ENCODE measurements around the gene KRT3.

Gene KRT3

GRCh38 chr12:52824741-52825410, 29.0 kb upstream of the KRT3 start:
- no peak for ATAC-seq
- TF ChIP-seq ZNF565 (CRISPR knock-in tag; conservative IDR thresholded peaks at IDR 0.05; ENCODE audit: low read depth) (no peak), CSDC2 (CRISPR knock-in tag; IDR thresholded peaks at IDR 0.05) (no peak), TSHZ2 (CRISPR knock-in tag; IDR thresholded peaks at IDR 0.05) (no peak), CREB5 (CRISPR knock-in tag; IDR thresholded peaks at IDR 0.05; ENCODE audit: low read depth) (no peak), ISL1 (CRISPR knock-in tag; IDR thresholded peaks at IDR 0.05) (no peak), RARB (CRISPR knock-in tag; IDR thresholded peaks at IDR 0.05) (no peak), ZFP3 (CRISPR knock-in tag; IDR thresholded peaks at IDR 0.05) (no peak), PPARA (CRISPR knock-in tag; IDR thresholded peaks at IDR 0.05; ENCODE audit: borderline replicate concordance) (no peak), OSR1 (CRISPR knock-in tag; IDR thresholded peaks at IDR 0.05) (no peak), SNAI2 (CRISPR knock-in tag; IDR thresholded peaks at IDR 0.05) (no peak)

GRCh38 chr12:52823761-52824450, 28.0 kb upstream of the KRT3 start:
- ATAC-seq, result no peak
- TF ChIP-seq PPARA (CRISPR knock-in tag; IDR thresholded peaks at IDR 0.05; ENCODE audit: borderline replicate concordance), result no peak
- TF ChIP-seq ZC3H10 (CRISPR knock-in tag; IDR thresholded peaks at IDR 0.05), result no peak
- no peak for TF ChIP-seq ARNTL (CRISPR knock-in tag; IDR thresholded peaks at IDR 0.05; ENCODE audit: borderline replicate concordance, low read depth)
- no peak for TF ChIP-seq ZNF565 (CRISPR knock-in tag; conservative IDR thresholded peaks at IDR 0.05; ENCODE audit: low read depth)
- no peak for TF ChIP-seq TCF4 (CRISPR knock-in tag; IDR thresholded peaks at IDR 0.05; ENCODE audit: borderline replicate concordance)

- no peak for ATAC-seq
Observed at GRCh38 chr12:52822771-52823510, 27.0 kb upstream of the KRT3 start.

GRCh38 chr12:52821826-52822660, 26.1 kb upstream of the KRT3 start:
- ATAC-seq, result peak; percentile 50
- no peak for TF ChIP-seq ISL1 (CRISPR knock-in tag; IDR thresholded peaks at IDR 0.05)
- no peak for TF ChIP-seq TSHZ2 (CRISPR knock-in tag; IDR thresholded peaks at IDR 0.05)
- no peak for TF ChIP-seq CSDC2 (CRISPR knock-in tag; IDR thresholded peaks at IDR 0.05)
- no peak for TF ChIP-seq TOX (CRISPR knock-in tag; IDR thresholded peaks at IDR 0.05; ENCODE audit: borderline replicate concordance)
- no peak for TF ChIP-seq ZNF565 (CRISPR knock-in tag; conservative IDR thresholded peaks at IDR 0.05; ENCODE audit: low read depth)
- TF ChIP-seq ZC3H10 (CRISPR knock-in tag; IDR thresholded peaks at IDR 0.05), result no peak
- no peak for TF ChIP-seq ARNTL (CRISPR knock-in tag; IDR thresholded peaks at IDR 0.05; ENCODE audit: borderline replicate concordance, low read depth)
- no peak for TF ChIP-seq CSRNP3 (CRISPR knock-in tag; IDR thresholded peaks at IDR 0.05)
- no peak for TF ChIP-seq ZFP3 (CRISPR knock-in tag; IDR thresholded peaks at IDR 0.05)
- no peak for TF ChIP-seq BACH2 (CRISPR knock-in tag; IDR thresholded peaks at IDR 0.05; ENCODE audit: borderline replicate concordance)
- no peak for TF ChIP-seq ESRRG (CRISPR knock-in tag; IDR thresholded peaks at IDR 0.05)
- TF ChIP-seq PATZ1 (CRISPR knock-in tag; IDR thresholded peaks at IDR 0.05; ENCODE audit: borderline replicate concordance), result no peak
- TF ChIP-seq ZNF8 (CRISPR knock-in tag; IDR thresholded peaks at IDR 0.05), result no peak
- TF ChIP-seq RARB (CRISPR knock-in tag; IDR thresholded peaks at IDR 0.05), result no peak
- no peak for TF ChIP-seq OSR1 (CRISPR knock-in tag; IDR thresholded peaks at IDR 0.05)
- TF ChIP-seq GLIS3 (CRISPR knock-in tag; IDR thresholded peaks at IDR 0.05), result no peak
- TF ChIP-seq SNAI2 (CRISPR knock-in tag; IDR thresholded peaks at IDR 0.05), result no peak

More at GRCh38 chr12:52822771-52823510, 27.0 kb upstream of the KRT3 start:
- TF ChIP-seq GLIS3 (CRISPR knock-in tag; IDR thresholded peaks at IDR 0.05) (no peak), BACH2 (CRISPR knock-in tag; IDR thresholded peaks at IDR 0.05; ENCODE audit: borderline replicate concordance) (no peak), ZC3H10 (CRISPR knock-in tag; IDR thresholded peaks at IDR 0.05) (no peak)

Data from SK-N-SH treated with all-trans-retinoic acid at 6 μM for 48 hours (cell line).